Liver (tissue), 9 donors: Measurements from ENCODE around the gene CCDC187. TPM values are rescaled to one million over a fixed set of nuclear protein-coding genes. Genes with fewer than 3 reads are reported as not detected.

ENCODE experiments used
- DNase-seq: peaks from one replicate; pipeline ENCODE4 v3.0.0-alpha.2; 2017; ENCODE audit warnings: low spot score
- H3K27ac ChIP-seq, 2 donors: one replicate each; pipeline ENCODE4 v1.7.0; 2013; ENCODE audit warnings: inconsistent platforms in 2 of 2, low read length in 2 of 2, control low read depth in 1 of 2, low read depth in 1 of 2, mild to moderate bottlenecking in 1 of 2
- H3K27me3 ChIP-seq, 4 donors: one replicate each; pipeline versions ENCODE4 v1.6.1 to v1.7.0; 2013; ENCODE audit warnings: low read length in 3 of 4, inconsistent platforms in 1 of 4, mild to moderate bottlenecking in 1 of 4, moderate library complexity in 1 of 4; ENCODE audit not compliant: control insufficient read depth in 4 of 4, insufficient read depth in 4 of 4
- H3K36me3 ChIP-seq, 4 donors: one replicate each; pipeline versions ENCODE4 v1.6.1 to v1.7.0; 2013; ENCODE audit warnings: low read length in 3 of 4, mild to moderate bottlenecking in 3 of 4, low read depth in 1 of 4, moderate library complexity in 1 of 4; ENCODE audit not compliant: control insufficient read depth in 4 of 4, insufficient read depth in 3 of 4
- H3K4me1 ChIP-seq, 4 donors: one replicate each; pipeline versions ENCODE4 v1.6.1 to v1.7.0; 2013; ENCODE audit warnings: low read length in 3 of 4, mild to moderate bottlenecking in 3 of 4, moderate library complexity in 1 of 4; ENCODE audit not compliant: control insufficient read depth in 4 of 4, insufficient read depth in 4 of 4
- H3K4me3 ChIP-seq, 3 donors: one replicate each; pipeline versions ENCODE4 v1.6.1 to v1.7.0; 2013; ENCODE audit warnings: low read length in 3 of 3, control low read depth in 1 of 3, low read depth in 1 of 3, mild to moderate bottlenecking in 1 of 3
- H3K9ac ChIP-seq, 2 donors: one replicate each; pipeline ENCODE4 v1.7.0; 2013; ENCODE audit warnings: low read length in 2 of 2, mild to moderate bottlenecking in 2 of 2, moderate library complexity in 2 of 2, control low read depth in 1 of 2, low read depth in 1 of 2
- H3K9me3 ChIP-seq, 4 donors: one replicate each; pipeline versions ENCODE4 v1.6.1 to v1.7.0; 2013; ENCODE audit warnings: low read length in 3 of 4; ENCODE audit not compliant: control insufficient read depth in 4 of 4
- ATF3 ChIP-seq: IDR thresholded peaks from 2 replicates; pipeline ENCODE4 v1.6.1; 2016; ENCODE audit warnings: antibody characterized with exemption
- CTCF ChIP-seq: fragments of 150-350 bp; IDR thresholded peaks from 2 replicates; pipeline ENCODE4 v1.5.1; 2017; ENCODE audit warnings: improper control_type of control experiment, low read depth, low read length; ENCODE audit not compliant: missing input control
- EGR1 ChIP-seq, 2 donors: IDR thresholded peaks; 2 replicates each; pipeline ENCODE4 v1.6.1; 2016 to 2018; ENCODE audit warnings: antibody characterized with exemption in 2 of 2, low read depth in 2 of 2
- FOXA1 ChIP-seq: IDR thresholded peaks from 2 replicates; pipeline ENCODE4 v1.6.1; 2016; ENCODE audit warnings: antibody characterized with exemption
- FOXA2 ChIP-seq: IDR thresholded peaks from 2 replicates; pipeline ENCODE4 v1.6.1; 2016; ENCODE audit warnings: antibody characterized with exemption
- GABPA ChIP-seq, 2 donors: IDR thresholded peaks in 1 of 2; conservative IDR thresholded peaks in 1 of 2; 2 replicates each; pipeline ENCODE4 v1.6.1; 2016; ENCODE audit warnings: antibody characterized with exemption in 2 of 2, mild to moderate bottlenecking in 1 of 2, moderate library complexity in 1 of 2
- HNF4A ChIP-seq, 2 donors: conservative IDR thresholded peaks; 2 replicates each; pipeline ENCODE4 v1.6.1; 2016; ENCODE audit warnings: antibody characterized with exemption in 2 of 2, mild to moderate bottlenecking in 2 of 2
- HNF4G ChIP-seq: IDR thresholded peaks from 2 replicates; pipeline ENCODE4 v1.6.1; 2016; ENCODE audit warnings: antibody characterized with exemption
- JUND ChIP-seq, 2 donors: IDR thresholded peaks; 2 replicates each; pipeline ENCODE4 v1.6.1; 2016; ENCODE audit warnings: antibody characterized with exemption in 2 of 2
- MAX ChIP-seq: IDR thresholded peaks from 2 replicates; pipeline ENCODE4 v1.6.1; 2016; ENCODE audit warnings: antibody characterized with exemption
- NR2F2 ChIP-seq: IDR thresholded peaks from 2 replicates; pipeline ENCODE4 v1.6.1; 2016; ENCODE audit warnings: antibody characterized with exemption
- RAD21 ChIP-seq, 2 donors: IDR thresholded peaks; 2 replicates each; pipeline ENCODE4 v1.6.1; 2016; ENCODE audit warnings: antibody characterized with exemption in 2 of 2, mild to moderate bottlenecking in 2 of 2
- REST ChIP-seq: IDR thresholded peaks from 2 replicates; pipeline ENCODE4 v1.6.1; 2016; ENCODE audit warnings: antibody characterized with exemption, mild to moderate bottlenecking
- RXRA ChIP-seq, 2 donors: IDR thresholded peaks; 2 replicates each; pipeline ENCODE4 v1.6.1; 2017 to 2018; ENCODE audit warnings: antibody characterized with exemption in 2 of 2, mild to moderate bottlenecking in 1 of 2
- SP1 ChIP-seq: IDR thresholded peaks from 2 replicates; pipeline ENCODE4 v1.6.1; 2018; ENCODE audit warnings: antibody characterized with exemption, mild to moderate bottlenecking
- TAF1 ChIP-seq: conservative IDR thresholded peaks from 2 replicates; pipeline ENCODE4 v1.6.1; 2016; ENCODE audit warnings: antibody characterized with exemption, mild to moderate bottlenecking
- YY1 ChIP-seq: IDR thresholded peaks from 2 replicates; pipeline ENCODE4 v1.6.1; 2016; ENCODE audit warnings: antibody characterized with exemption, mild to moderate bottlenecking
- ZBTB33 ChIP-seq: IDR thresholded peaks from 2 replicates; pipeline ENCODE4 v1.6.1; 2016; ENCODE audit warnings: antibody characterized with exemption
- WGBS: extraction: QIAGEN DNeasy Blood & Tissue Kit; methylation state at CpG from one replicate; pipeline ENCODE4 v1.1.7; 2013; 5-methylcytosine and 5-hydroxymethylcytosine counted together
- polyA plus RNA-seq, 2 donors: library from polyadenylated mRNA; stranded (reverse) in 1 of 2; unstranded in 1 of 2; fragments of 200-250 nt in 1 of 2; fragments of >200 nt in 1 of 2; fragmentation: Nextera tagmentation in 1 of 2; extraction: Ambion mirVana in 1 of 2; gene quantifications; one replicate each; pipeline versions ENCODE4 v1.2.1 to v1.2.3, GENCODE V29; 2013 to 2015
- total RNA-seq, 2 donors: library from RNA; depleted of rRNA; stranded (reverse); fragments of >200 nt; gene quantifications; one replicate each; pipeline ENCODE4 v1.2.3, GENCODE V29; 2014
- donor health status: healthy.
- donor health status: healthy.
- donor health status: healthy.
- donor health status: healthy.
- donor health status: healthy.

CCDC187 gene
- total and polyA plus RNA-seq, 4 donors = 0.05 TPM; not detected in 3

- H3K4me1 ChIP-seq = peaks cover 0 to 4% (median 0%) of the 10 kb centered on the region in 4 donors
- 81% methylated on average over 4 of the region's 4 CpGs for WGBS
- H3K27me3 ChIP-seq = peaks cover 0 to 2% (median 0%) of the 10 kb centered on the region in 4 donors
- H3K9me3 ChIP-seq = no peaks in the 10 kb centered on the region
- H3K36me3 ChIP-seq = no peaks in the 10 kb centered on the region
- DNase-seq = no peak
- H3K9ac ChIP-seq = no peak overlapping the region
- H3K27ac ChIP-seq = no peak overlapping the region
- no peak for TF ChIP-seq NR2F2
- no peak for TF ChIP-seq TAF1
- TF ChIP-seq EGR1 (IDR thresholded peaks at IDR 0.05; ENCODE audit: low read depth in 2 of 2) = no peak
- TF ChIP-seq SP1 = no peak
- no peak for TF ChIP-seq GABPA (IDR thresholded peaks at IDR 0.05 in 1 of 2, conservative IDR thresholded peaks at IDR 0.05 in 1 of 2)
- no peak for TF ChIP-seq RAD21 (IDR thresholded peaks at IDR 0.05)
- TF ChIP-seq YY1 = no peak
- no peak for TF ChIP-seq HNF4A (conservative IDR thresholded peaks at IDR 0.05)
- TF ChIP-seq ZBTB33 = no peak
- TF ChIP-seq FOXA1 = no peak
- TF ChIP-seq REST = no peak
- no peak for TF ChIP-seq FOXA2
- no peak for TF ChIP-seq MAX
- TF ChIP-seq JUND (IDR thresholded peaks at IDR 0.05) = no peak
- no peak for TF ChIP-seq HNF4G
- no peak for TF ChIP-seq ATF3
- no peak for TF ChIP-seq RXRA (IDR thresholded peaks at IDR 0.05)
- TF ChIP-seq CTCF = no peak
- no peak overlapping the region for H3K4me3 ChIP-seq
Observed at GRCh38 chr9:136259517-136259813, 44.4 kb downstream of the CCDC187 start.
